ENCODE results near the gene MOB4.
A peak's percentile ranks its signal among the peaks of the same experiment; 100 is the strongest.
"Not testable (repeated sequence)": the region's sequence is repeated elsewhere in the genome, so short reads cannot be mapped to it uniquely, and the experiment has no call there.

MOB4 gene

DNA sequence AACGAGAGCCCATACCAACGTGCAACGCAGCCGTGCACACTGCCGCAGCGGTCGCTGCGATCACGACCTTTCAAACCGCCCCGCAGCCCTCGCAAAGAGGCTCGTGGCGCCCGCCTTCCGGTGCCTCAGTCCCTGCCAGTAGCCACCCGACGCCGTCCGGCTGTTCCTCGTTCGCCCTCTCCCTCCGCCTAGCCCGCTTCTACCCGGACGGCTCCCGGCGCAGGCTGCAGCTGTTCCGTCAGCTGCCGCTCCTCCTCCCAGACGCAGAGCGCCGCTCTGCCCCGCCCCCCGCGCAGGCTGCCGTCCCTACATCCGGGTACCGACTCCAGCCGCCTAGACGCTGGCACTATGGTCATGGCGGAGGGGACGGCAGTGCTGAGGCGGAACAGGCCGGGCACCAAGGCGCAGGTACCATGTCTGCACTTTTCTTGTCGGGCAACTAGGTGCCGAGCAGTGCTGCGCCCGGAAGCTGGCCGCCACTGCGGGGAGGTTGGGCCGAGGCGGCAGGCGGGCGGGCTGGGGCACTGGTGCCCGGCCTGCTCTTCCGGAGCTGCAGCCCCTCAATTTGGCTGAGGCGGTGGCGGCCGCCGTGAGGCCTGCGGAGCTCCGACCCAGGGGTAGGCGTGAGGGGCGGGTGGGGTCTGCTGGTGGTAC lies at the start of gene MOB4:
Gene MOB4 (plus strand): TSS at position 328 of the 654 bp plus-strand sequence. CDS start 21 bp downstream, at position 349.
- Mint-ChIP-seq H3K9me3 (peaks cover 0 to 3% of the 10 kb centered on the region in 2 donors), H3K27ac (peak within 1 kb of the TSS; percentile 97 to 100), H3K4me1 (peaks cover 28% of the 10 kb centered on the region), H3K27me3 (no peaks in the 10 kb centered on the region), H3K4me3 (peak within 1 kb of the TSS; percentile 96 to 97)
- DNase-seq (peak; percentile 97), ATAC-seq (peak; percentile 95)

DNA sequence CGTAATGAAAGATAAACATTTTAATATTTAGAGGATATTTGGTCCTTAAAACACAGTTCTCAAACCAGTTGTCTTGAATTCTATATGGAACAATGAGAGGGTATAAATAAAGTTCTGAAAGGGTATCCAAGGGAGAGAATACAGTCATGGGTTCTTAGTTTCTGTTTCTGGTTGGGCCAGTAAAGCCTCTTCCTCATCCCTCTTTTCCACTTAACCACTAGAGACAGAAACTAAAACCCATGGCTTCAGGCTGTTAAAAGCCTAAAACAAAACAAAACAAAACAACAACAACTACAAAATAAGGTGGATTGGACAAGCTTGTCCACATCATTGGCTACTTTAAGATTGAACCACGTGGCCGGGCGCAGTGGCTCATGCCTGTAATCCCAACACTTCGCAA lies 43.7 kb upstream of the MOB4 start:
- no peak overlapping the region for H3K27ac Mint-ChIP-seq
- no peaks in the 10 kb centered on the region for H3K27me3 Mint-ChIP-seq
- H3K4me1 Mint-ChIP-seq: no peaks in the 10 kb centered on the region
- no peak overlapping the region for H3K4me3 Mint-ChIP-seq
- no peak for DNase-seq
- no peaks in the 10 kb centered on the region for H3K9me3 Mint-ChIP-seq
- ATAC-seq: no peak

DNA sequence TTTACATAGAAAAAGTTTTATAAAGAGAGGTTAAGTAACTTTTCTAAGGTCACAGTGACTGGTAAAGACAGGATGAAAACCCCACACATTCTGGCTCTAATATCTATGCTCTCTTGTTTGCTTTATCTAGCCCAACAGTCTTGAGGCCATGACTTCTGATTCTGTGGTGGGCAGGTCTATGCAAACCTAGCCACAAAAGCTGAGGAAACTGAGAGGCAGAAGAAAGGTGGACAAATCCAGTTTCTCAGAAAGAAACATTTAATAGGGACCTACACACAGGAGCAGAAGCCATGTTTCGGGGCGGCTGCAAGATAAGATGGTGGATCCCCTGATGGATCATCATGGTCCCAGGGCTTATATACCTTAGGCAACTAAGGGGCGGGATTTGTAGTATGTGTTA lies 38.1 kb upstream of the MOB4 start:
- DNase-seq: no peak
- Mint-ChIP-seq H3K4me3 (no peak overlapping the region), H3K4me1 (no peaks in the 10 kb centered on the region), H3K27ac (no peak overlapping the region), H3K9me3 (no peaks in the 10 kb centered on the region), H3K27me3 (no peaks in the 10 kb centered on the region)
- ATAC-seq: no peak

- ATAC-seq (peak; percentile 8), DNase-seq (no peak)
- Mint-ChIP-seq H3K27ac (no peak overlapping the region), H3K4me3 (no peak overlapping the region), H3K9me3 (peaks cover under 1 to 8% of the 10 kb centered on the region in 2 donors), H3K27me3 (no peaks in the 10 kb centered on the region), H3K4me1 (no peaks in the 10 kb centered on the region)
Measured at GRCh38 chr2:197480165-197481036, 35.5 kb upstream of the MOB4 start.

- not testable (repeated sequence) for H3K4me1 Mint-ChIP-seq, H3K9me3 Mint-ChIP-seq, H3K27me3 Mint-ChIP-seq, H3K4me3 Mint-ChIP-seq, H3K27ac Mint-ChIP-seq
- ATAC-seq: peak; percentile 12
- peak in 1 of 2 donors; percentile 35 for DNase-seq
Measured at GRCh38 chr2:197484248-197484647, 31.6 kb upstream of the MOB4 start.

DNA sequence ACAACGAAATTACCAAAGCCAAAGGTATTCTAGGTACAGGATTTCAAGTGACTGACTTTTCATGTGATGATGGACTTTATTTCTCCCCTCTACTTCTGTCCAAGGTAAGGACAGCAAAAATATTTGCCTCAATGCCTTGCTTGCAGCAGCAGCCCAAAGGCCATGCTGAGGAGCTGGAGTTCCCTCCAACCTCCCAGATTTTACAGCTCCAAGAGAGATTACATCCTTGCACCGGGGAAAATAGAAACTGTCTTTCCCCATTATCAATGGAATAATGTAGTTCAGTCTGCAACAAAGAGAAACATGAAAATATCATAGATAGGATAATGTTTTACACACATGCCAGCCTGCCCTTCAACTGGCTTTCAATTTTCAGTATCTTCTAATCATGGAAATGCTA lies 29.7 kb upstream of the MOB4 start:
- no peak for ATAC-seq
- Mint-ChIP-seq H3K4me1 (peaks cover 19% of the 10 kb centered on the region), H3K27me3 (no peaks in the 10 kb centered on the region), H3K27ac (peak overlapping the region in 1 of 2 donors; percentile 12), H3K4me3 (no peak overlapping the region), H3K9me3 (peaks cover 4 to 8% of the 10 kb centered on the region in 2 donors)
- no peak for DNase-seq

GRCh38 chr2:197487385-197487784 lies 28.5 kb upstream of the MOB4 start:
- Mint-ChIP-seq H3K4me3 (no peak overlapping the region), H3K4me1 (peaks cover 27% of the 10 kb centered on the region), H3K9me3 (peaks cover 4 to 8% of the 10 kb centered on the region in 2 donors), H3K27ac (no peak overlapping the region), H3K27me3 (no peaks in the 10 kb centered on the region)
- ATAC-seq (no peak), DNase-seq (no peak)

DNA sequence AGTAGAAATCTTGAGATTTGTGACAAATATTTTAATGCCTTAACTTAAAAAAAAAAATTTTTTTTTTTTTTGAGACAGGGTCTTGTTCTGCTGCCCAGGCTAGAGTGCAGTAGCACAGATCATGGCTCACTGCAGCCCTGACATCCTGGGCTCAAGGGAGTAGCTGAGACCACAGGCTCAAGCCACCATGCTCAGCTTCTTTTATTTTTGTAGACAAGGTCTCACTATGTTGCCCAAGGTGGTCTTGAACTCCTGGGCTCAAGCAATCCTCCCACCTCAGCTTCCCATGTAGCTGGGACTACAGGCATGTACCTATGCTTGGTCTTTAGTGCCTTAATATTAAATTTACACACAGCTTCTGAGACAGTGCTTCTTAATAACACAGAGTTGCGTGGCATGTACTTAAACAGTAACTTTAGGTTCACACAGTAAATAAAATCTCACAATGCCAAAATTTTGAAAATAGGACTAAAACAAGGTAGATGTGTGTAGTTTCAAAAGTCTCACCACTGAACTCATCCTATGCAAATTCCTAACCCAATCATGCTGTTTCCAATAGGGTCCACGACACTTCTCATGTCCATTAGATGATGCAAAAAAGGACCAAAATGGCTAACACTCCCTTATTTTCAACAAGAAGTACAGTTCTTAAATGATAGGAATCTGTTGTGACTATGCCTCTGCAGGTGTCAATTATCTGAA lies 20.3 kb upstream of the MOB4 start:
- Mint-ChIP-seq H3K27me3 (no peaks in the 10 kb centered on the region), H3K9me3 (no peaks in the 10 kb centered on the region), H3K4me3 (peak overlapping the region; percentile 88 to 100), H3K4me1 (peaks cover 56% of the 10 kb centered on the region), H3K27ac (peak overlapping the region; percentile 13 to 65)
- no peak for DNase-seq
- no peak for ATAC-seq

DNA sequence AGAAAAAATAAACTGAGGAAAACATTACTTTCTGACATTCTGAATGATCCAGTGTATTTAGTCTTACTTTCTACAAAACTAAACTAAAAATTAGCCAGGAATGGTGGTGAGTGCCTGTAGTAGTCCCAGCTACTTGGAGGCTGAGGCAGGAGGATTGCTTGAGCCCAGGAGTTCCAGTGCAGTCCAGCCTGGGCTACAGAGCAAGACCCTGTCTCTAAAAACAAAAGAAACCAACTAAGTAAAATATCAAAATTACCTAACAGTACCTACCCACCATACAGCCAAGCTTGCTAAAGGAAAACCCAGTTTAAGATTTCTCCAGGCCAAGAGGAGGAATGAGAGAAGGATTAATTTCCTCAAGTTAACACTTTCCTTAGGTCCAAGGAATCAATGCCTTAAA lies 19.2 kb upstream of the MOB4 start:
- Mint-ChIP-seq H3K27me3 (no peaks in the 10 kb centered on the region), H3K4me1 (peaks cover 58% of the 10 kb centered on the region), H3K27ac (peak overlapping the region in 1 of 2 donors; percentile 98), H3K4me3 (peak overlapping the region; percentile 88 to 100), H3K9me3 (no peaks in the 10 kb centered on the region)
- ATAC-seq (no peak), DNase-seq (no peak)

- H3K4me1 Mint-ChIP-seq: peaks cover 62% of the 10 kb centered on the region
- H3K4me3 Mint-ChIP-seq: peak overlapping the region; percentile 88 to 100
- ATAC-seq (no peak), DNase-seq (no peak)
- peak overlapping the region; percentile 98 to 99 for H3K27ac Mint-ChIP-seq
- H3K27me3 Mint-ChIP-seq: no peaks in the 10 kb centered on the region
- H3K9me3 Mint-ChIP-seq: no peaks in the 10 kb centered on the region
Measured at GRCh38 chr2:197497326-197497725, 18.5 kb upstream of the MOB4 start.

DNA sequence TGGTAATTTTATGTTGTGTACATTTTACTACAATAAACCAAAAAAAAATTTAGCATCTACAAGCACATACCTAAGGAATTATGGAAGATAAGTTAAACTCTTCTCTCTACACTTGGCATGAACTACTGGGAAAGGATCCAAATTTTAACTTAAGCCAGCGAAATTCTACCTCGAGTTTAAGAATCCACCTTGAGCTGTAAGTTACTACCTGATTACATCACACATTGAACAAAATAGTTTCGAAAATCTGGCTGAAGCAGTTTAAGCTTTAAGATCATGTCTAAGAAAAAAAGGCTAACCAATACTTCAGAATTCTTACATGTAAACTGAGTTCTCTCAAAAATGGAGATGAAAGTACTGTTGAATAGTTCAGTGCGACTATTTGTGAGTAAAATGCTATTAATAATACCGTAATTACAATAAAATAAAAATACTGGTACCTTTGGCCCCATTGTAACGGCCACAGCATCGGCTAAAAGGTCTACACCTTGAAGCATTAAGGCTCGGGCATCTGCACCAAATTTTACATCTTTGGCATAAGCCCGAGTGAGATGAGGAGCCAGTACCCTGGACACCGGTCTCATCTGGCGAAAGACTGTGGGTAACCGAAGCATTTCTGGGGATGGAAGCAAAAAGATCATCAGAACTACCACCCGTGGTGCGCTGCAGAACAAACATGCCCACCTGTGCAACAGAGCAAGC lies 17.5 kb upstream of the MOB4 start:
- H3K4me1 Mint-ChIP-seq: peaks cover 63% of the 10 kb centered on the region
- H3K27ac Mint-ChIP-seq: peak overlapping the region; percentile 98 to 99
- H3K9me3 Mint-ChIP-seq: no peaks in the 10 kb centered on the region
- peak overlapping the region; percentile 88 to 100 for H3K4me3 Mint-ChIP-seq
- DNase-seq (no peak), ATAC-seq (no peak)
- H3K27me3 Mint-ChIP-seq: no peaks in the 10 kb centered on the region

DNA sequence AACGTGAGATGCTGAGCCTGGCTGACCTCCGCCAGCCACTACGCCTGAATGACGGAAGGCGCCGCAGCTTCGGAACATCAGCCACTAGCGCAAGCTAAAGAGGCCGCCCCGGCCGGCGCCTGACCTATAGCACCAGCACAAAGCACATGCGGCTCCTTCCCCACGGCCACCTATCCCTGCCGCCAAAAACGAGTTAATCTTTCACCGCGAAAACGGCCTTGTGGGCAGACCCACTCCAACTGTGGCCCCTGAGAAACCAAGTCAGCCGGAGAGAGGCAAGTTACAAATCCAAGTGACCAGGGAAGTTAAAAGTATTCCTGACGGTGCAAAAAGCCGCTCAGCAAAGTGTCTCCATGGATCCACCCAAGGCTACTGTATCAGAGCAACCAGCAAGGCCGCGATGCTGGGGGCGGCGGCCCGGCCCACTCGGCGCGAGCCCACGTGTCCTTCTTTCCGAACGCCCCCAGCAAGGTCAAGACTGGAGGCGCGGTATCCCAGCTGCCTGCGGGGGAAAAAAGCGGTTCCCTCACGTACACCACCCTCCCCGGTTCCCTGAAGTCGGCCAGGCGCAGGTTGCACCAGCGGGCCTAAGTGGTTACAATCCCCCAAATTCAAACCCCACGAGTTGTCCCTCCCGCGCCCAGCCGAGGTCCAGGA lies 16.8 kb upstream of the MOB4 start:
- no peaks in the 10 kb centered on the region for H3K27me3 Mint-ChIP-seq
- peaks cover 69% of the 10 kb centered on the region for H3K4me1 Mint-ChIP-seq
- H3K27ac Mint-ChIP-seq: peak overlapping the region; percentile 98 to 99
- peak overlapping the region; percentile 88 to 100 for H3K4me3 Mint-ChIP-seq
- ATAC-seq (peak; percentile 14), DNase-seq (peak; percentile 65 to 75)
- no peaks in the 10 kb centered on the region for H3K9me3 Mint-ChIP-seq

GRCh38 chr2:197499594-197500502 lies 16.0 kb upstream of the MOB4 start, which contains the start of the genes HSPD1 and HSPE1:
HSPD1 (minus strand) TSS chr2:197499840; CDS start chr2:197498848, 992 bp downstream.
HSPE1 (plus strand) TSS chr2:197500379; CDS start chr2:197500437, 58 bp downstream.
- Mint-ChIP-seq H3K27ac (peak within 1 kb of the TSS; percentile 98 to 99), H3K4me1 (peaks cover 71% of the 10 kb centered on the region), H3K4me3 (peak within 1 kb of the TSS; percentile 88 to 100), H3K9me3 (no peaks in the 10 kb centered on the region), H3K27me3 (no peaks in the 10 kb centered on the region)
- ATAC-seq (peak; percentile 91), DNase-seq (peak; percentile 98 to 99)
